Fibroblast of skin of left biceps (primary cell): ENCODE measurements around the gene WDR45.
A peak's percentile ranks its signal among the peaks of the same experiment; 100 is the strongest.

Source experiments
- DNase-seq, 2 experiments: peaks; one replicate each; pipeline ENCODE4 v3.0.0-alpha.2; 2013; ENCODE audit warnings: low read depth in 2 of 2

Gene WDR45

GRCh38 chrX:49073601-49074575, 5.8 kb downstream of the WDR45 start, which contains the start of gene PRAF2:
Gene PRAF2, minus strand, starts transcription at chrX:49074002. Its CDS starts 15 bp downstream, at chrX:49073987.
- DNase-seq = peak; percentile 72 to 75

- no peak for DNase-seq
Measured at GRCh38 chrX:49072712-49073095, 7.0 kb downstream of the WDR45 start.

- no peak for DNase-seq
Measured at GRCh38 chrX:49071877-49072711, 7.6 kb downstream of the WDR45 start.

GRCh38 chrX:49070988-49071387, 8.7 kb downstream of the WDR45 start:
- DNase-seq = no peak

DNA sequence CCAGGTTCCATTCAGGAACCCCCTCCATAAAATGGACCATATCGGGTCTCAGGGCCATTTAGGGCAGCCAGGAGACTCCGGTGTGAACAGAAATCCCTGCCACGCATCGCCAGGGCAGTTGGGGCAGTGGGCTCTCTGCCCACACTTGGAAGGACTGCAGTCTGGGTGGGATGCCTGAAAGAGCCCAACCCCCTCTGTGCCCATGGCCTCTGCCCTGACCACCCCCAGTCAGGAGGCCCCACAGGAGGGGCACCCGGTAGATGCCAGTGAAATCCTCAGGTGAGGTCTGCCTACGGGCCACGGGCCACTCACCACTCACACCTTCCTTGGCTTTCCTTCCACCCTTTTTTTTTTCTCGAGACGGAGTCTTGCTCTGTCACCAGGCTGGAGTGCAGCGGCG, 10.6 kb downstream of the WDR45 start:
- no peak for DNase-seq

DNA sequence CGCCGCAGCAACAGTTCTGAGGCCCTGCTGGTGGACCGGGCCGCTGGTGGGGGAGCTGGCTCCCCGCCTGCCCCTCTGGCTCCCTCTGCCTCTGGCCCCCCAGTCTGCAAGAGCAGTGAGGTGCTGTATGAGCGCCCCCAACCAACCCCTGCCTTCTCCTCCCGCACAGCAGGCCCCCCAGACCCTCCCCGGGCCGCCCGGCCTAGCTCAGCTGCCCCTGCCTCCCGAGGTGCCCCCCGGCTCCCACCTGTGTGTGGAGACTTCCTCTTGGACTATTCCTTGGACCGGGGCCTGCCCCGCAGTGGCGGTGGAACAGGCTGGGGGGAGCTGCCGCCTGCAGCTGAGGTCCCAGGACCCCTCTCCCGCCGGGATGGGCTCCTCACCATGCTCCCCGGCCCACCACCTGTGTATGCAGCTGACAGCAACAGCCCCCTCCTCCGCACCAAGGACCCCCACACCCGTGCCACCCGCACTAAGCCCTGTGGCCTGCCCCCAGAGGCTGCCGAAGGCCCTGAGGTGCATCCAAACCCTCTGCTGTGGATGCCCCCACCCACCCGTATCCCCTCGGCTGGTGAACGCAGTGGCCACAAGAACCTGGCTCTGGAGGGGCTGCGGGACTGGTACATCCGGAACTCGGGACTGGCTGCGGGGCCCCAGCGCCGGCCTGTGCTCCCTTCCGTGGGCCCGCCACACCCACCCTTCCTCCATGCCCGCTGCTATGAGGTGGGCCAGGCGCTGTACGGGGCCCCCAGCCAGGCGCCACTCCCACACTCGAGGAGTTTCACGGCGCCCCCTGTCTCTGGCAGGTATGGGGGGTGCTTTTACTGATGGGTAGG, 12.2 kb downstream of the WDR45 start:
- DNase-seq = no peak

- no peak for DNase-seq
Measured at GRCh38 chrX:49066690-49067089, 13.0 kb downstream of the WDR45 start.

GRCh38 chrX:49066278-49066677, 13.4 kb downstream of the WDR45 start:
- DNase-seq = no peak

GRCh38 chrX:49064735-49065134, 15.0 kb downstream of the WDR45 start:
- no peak for DNase-seq

- no peak for DNase-seq
Measured at GRCh38 chrX:49064303-49064702, 15.4 kb downstream of the WDR45 start.

DNA sequence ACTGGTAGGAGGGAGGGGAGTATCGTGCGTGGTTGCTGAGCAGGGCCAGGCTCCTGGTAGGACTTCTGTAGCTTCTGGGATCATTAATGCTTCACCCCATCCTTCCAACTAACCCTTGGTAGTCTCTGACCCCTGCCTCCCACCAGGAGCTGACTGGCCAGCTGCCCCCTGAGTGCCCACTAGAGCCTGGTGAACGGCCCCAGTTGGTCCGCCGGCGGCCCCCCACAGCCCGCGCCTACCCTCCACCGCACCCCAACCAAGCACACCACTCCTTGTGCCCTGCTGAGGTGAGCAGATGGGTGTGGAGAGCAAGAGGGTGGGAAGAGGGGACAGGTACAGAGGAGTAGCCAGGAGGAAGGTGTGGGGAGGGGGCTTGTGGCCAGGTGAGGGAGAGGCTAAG, 16.0 kb downstream of the WDR45 start:
- no peak for DNase-seq

DNA sequence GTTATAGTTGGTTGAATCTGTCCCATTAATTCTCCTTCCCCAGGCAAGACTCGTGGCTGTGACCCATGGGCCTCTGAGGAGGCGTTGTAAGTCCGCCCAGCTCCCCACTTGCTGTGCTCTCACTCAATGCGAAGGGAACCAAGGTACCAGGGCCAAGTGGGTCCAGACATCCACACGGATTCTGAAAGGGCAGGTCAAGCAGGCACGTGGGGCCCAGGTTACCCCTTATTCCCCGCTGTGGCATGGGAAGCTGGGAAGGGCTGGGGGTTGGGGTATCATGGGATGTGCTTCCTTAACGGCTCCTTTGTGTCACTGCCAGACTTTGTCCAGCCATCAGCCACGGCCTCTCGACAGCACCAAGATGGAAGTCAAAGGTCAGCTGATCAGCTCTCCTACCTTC, 17.8 kb downstream of the WDR45 start:
- DNase-seq = no peak

- no peak for DNase-seq
Measured at GRCh38 chrX:49061490-49061889, 18.2 kb downstream of the WDR45 start.

DNA sequence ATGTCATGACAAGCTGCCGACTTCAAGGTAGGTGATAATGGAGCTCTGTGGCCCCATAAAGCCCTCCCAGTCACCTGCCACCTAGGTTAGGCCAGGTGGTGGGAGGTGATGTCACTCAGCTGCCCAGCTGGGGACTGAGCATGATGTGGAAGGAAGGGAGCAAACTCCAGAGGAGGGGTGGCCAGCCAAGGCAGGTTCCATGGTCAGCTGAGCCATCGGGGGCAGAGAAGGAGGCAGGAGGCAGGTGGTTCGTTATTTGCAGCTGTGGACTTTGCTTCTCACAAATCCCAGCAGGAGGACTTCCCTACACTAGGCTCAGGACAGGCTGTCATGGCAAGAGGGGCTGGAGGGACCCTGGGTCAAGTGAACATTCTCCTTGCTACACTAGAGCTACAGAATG, 18.8 kb downstream of the WDR45 start:
- DNase-seq = no peak

DNA sequence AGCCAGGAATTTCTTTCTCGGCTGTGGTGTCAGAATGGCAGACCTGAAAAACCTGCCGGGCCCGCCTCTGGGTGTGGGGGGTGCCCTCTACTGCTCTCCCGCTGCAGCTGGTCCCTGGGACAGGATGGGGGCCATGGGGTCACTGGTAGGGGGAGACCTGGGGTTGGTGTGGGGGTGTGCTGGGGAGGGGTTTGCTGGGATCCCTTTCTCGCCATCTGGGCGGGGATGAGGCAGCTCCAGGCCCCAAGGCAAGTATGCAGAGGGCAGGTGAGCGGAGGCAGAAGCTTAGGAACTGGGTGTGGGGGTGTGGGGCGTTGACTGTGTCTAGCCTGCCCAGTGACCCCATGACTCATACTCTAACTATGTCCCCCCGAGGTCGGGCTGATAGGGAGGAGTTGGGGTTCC, 20.0 kb downstream of the WDR45 start:
- DNase-seq = no peak

GRCh38 chrX:49059201-49059600, 20.5 kb downstream of the WDR45 start:
- DNase-seq = no peak

GRCh38 chrX:49058794-49059193, 20.9 kb downstream of the WDR45 start, which contains the start of gene CCDC120:
Gene CCDC120, plus strand, starts transcription at chrX:49058999. Its CDS starts 3,043 bp downstream, at chrX:49062042.
- no peak for DNase-seq

GRCh38 chrX:49054073-49054762, 25.5 kb downstream of the WDR45 start:
- no peak for DNase-seq

DNA sequence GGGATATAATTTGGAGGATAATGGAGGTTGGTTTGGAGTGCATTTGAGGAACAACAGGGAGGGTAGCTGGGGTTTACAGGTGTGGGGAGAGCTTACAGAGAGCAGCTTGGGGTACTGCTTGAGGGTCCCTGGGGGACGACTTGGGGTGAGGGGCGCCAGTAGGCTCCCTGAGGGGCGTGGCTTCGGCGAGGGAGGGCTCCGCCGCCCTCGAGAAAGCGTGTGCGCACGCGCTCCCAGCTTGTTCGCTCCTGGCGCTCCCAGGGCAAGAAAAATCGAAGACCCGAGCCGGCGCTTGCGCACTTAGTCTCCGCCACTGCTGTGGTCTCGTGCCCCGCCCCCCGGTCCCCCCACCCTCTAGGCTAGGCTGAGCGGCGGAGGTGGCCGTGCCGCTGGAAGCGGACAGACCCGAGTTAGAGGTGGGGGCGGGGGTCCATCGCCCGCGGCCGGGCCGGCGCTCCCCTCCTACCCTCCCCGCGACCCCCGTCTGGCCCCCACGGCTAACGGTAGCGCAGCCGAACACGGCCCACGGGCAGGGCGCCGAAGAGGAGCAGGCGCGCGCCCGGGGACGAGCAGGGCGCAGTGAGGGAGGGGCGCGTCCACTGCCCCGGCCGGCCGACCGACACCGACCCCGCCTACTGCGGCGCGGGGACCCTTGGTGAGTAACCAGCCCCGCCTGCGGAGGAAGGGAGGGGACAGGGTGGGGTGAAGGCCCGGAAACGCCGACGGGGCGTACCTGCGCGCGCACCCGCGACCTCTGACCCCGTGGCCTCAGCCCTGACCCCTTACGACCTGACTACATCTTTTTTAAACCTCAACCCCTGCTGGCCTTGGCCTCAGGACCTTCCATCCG, 26.2 kb downstream of the WDR45 start:
- no peak for DNase-seq

GRCh38 chrX:49043987-49044281, 35.8 kb downstream of the WDR45 start:
- DNase-seq = no peak
